Mesodermal cell (in vitro differentiated cells): ENCODE data around the gene CYP2R1.
"Not testable (repeated sequence)": the region's sequence is repeated elsewhere in the genome, so short reads cannot be mapped to it uniquely, and the experiment has no call there.

Source experiments
- H3K27ac ChIP-seq: 2 replicates; pipeline ENCODE4 v1.7.0; 2013; ENCODE audit warnings: mild to moderate bottlenecking, low read depth, low read length, moderate library complexity; ENCODE audit not compliant: severe bottlenecking
- H3K36me3 ChIP-seq: 2 replicates; pipeline ENCODE4 v1.7.1; 2013; ENCODE audit warnings: mild to moderate bottlenecking, low read length, moderate library complexity; ENCODE audit not compliant: control insufficient read depth, insufficient read depth
- H3K4me1 ChIP-seq: one replicate; pipeline ENCODE4 v1.7.1; 2013; ENCODE audit warnings: mild to moderate bottlenecking, low read length; ENCODE audit not compliant: insufficient read depth, control insufficient read depth, poor library complexity, severe bottlenecking
- H3K4me3 ChIP-seq: 2 replicates; pipeline ENCODE4 v1.7.0; 2013; ENCODE audit warnings: low read length, control low read depth, mild to moderate bottlenecking; ENCODE audit not compliant: insufficient read depth, poor library complexity, severe bottlenecking; ENCODE audit errors: extremely low read depth
- H3K9me3 ChIP-seq: 2 replicates; pipeline ENCODE4 v1.7.1; 2013; ENCODE audit warnings: mild to moderate bottlenecking, low read length, moderate library complexity; ENCODE audit not compliant: control insufficient read depth
- WGBS, 2 experiments: methylation state at CpG; one replicate each; pipeline ENCODE4 v1.1.5; 2013; ENCODE audit warnings: missing lambda C conversion rate in 2 of 2; ENCODE audit not compliant: insufficient coverage in 2 of 2; 5-methylcytosine and 5-hydroxymethylcytosine counted together

Gene CYP2R1

DNA sequence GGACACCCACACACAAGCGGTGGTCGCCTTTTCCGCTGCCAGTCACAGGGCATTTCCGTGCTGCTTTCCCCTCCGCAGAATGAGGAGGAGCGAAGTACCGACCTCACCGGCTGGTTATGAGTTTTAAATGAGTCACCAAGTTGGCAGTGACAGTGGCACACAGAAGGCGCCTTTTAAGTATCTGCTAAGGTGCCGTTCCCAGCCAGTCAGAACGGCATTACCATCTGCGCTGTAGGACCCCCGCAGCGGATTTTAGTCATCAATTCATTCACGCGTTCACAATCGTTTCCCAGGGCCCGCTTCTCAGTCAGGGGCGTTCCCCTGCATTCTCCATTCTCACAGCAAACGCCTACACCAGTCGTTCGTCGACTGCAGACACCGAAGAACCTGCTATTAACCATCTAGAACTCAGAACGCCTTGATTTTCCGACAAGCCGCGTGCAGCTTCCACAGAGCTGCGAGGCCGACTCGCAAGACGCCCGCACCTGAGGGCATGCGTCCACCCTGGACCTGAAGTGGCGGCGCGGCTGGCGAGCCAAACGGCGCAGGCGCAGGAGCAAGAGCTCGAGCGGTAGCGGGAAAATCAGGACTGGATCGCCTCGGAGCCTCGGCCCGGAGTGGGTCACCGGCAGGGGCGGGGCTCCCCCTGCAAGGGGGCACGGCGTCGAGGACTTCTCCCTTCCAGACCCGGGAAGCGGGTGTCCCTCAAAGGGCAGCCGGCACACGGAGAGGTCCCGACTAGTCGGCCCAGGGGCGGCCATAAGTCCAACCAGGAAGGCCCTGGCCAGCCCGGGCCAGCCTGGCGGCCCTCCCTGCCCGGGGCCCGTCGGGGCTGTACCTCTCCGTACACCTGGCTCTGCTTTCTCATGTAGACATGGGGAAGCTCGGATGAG is 642 bp downstream of the CYP2R1 start:
- H3K36me3 ChIP-seq, result no peaks in the 10 kb centered on the region
- peak overlapping the region; percentile 70 for H3K4me3 ChIP-seq
- peak overlapping the region; percentile 68 for H3K27ac ChIP-seq
- no peaks in the 10 kb centered on the region for H3K9me3 ChIP-seq
- H3K4me1 ChIP-seq, result no peaks in the 10 kb centered on the region
- WGBS, 2 experiments, result 2% methylated on average over 66 to 67 of the region's 67 CpGs

DNA sequence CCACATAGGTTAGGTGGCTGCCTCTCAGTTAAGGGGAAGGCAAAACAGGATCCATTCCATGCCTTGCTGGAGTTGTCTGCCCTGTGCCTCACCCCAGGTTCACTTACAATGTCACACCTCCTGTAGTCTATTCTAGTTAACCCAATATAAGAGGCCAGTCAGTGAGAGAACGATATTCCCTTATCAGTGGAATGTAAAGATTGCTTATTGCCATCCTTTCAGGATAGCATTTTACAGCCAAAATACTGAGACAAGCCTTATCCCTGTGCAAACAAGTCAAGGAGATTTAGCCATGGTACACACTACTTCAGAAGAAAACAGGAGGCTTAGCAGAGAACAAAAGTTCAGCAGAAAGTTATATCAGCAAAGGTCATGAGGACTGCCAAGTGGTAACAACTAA is 5.5 kb downstream of the CYP2R1 start:
- Histone ChIP-seq H3K36me3 (no peaks in the 10 kb centered on the region), H3K4me3 (no peak overlapping the region), H3K4me1 (no peaks in the 10 kb centered on the region), H3K9me3 (no peaks in the 10 kb centered on the region), H3K27ac (no peak overlapping the region)
- WGBS, 2 experiments, result no CpG with 5 or more reads among the region's 1 CpG

DNA sequence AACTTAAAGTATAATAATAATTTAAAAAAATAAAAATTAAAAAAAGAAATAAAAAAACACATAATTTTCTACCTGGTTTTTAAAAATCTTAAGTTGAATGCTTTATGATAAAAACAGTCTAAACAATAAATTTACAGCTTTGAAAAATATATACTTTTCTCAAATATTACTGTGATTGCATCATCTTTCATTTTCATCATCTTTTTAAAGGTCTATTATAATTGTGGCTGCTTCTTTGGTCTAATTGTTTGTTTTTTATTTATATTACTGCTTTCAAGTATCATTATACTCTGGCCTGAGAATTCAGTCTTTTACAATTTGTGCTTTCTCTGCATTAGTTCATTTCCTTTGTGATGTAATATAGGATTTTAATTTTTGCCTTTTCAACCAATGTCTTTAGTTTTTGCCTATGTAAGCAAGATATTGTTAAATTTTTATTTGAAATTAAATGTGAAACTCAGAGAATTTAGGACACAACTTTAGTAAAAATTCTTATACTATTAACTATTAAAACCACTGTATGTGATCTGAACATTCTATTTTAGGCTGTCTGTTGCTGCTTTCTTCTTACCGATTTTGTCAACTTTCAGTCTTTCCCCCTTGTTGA is 7.3 kb downstream of the CYP2R1 start:
- H3K36me3 ChIP-seq, result peaks cover 5% of the 10 kb centered on the region
- 100% methylated on average over 1 of the region's 1 CpG for WGBS, 2 experiments
- H3K4me3 ChIP-seq, result no peak overlapping the region
- no peaks in the 10 kb centered on the region for H3K9me3 ChIP-seq
- no peaks in the 10 kb centered on the region for H3K4me1 ChIP-seq
- no peak overlapping the region for H3K27ac ChIP-seq

DNA sequence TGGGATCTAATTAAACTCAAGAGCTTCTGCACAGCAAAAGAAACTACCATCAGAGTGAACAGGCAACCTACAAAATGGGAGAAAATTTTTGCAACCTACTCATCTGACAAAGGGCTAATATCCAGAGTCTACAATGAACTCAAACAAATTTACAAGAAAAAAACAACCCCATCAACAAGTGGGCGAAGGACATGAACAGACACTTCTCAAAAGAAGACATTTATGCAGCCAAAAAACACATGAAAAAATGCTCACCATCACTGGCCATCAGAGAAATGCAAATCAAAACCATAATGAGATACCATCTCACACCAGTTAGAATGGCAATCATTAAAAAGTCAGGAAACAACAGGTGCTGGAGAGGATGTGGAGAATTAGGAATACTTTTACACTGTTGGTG is 8.3 kb downstream of the CYP2R1 start:
- not testable (repeated sequence) for H3K4me3 ChIP-seq, H3K4me1 ChIP-seq, H3K27ac ChIP-seq, H3K36me3 ChIP-seq, H3K9me3 ChIP-seq
- WGBS, 2 experiments, result no CpG with 5 or more reads among the region's 1 CpG

DNA sequence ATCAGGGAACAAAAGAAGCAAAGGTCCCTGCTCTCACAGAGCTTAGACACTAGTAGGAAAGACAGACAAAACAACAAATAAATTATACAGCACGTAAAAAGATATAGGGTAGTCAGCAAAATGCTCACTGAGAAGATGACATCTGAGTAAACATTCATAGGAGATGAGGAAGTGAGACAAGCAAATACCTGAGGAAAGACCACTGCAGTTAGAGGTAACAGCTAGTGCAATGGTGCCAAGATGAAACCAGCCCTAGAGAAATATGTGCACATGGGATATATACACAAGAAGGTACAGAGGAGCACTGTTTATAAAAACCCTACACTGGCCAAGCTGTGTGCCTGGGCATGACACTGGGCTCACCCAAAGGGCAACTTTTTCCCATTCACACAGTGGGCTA is 9.8 kb downstream of the CYP2R1 start:
- 100% methylated on average over 1 of the region's 1 CpG for WGBS, 2 experiments
- Histone ChIP-seq H3K27ac (no peak overlapping the region), H3K36me3 (peaks cover 11% of the 10 kb centered on the region), H3K4me1 (no peaks in the 10 kb centered on the region), H3K9me3 (no peaks in the 10 kb centered on the region), H3K4me3 (no peak overlapping the region)

DNA sequence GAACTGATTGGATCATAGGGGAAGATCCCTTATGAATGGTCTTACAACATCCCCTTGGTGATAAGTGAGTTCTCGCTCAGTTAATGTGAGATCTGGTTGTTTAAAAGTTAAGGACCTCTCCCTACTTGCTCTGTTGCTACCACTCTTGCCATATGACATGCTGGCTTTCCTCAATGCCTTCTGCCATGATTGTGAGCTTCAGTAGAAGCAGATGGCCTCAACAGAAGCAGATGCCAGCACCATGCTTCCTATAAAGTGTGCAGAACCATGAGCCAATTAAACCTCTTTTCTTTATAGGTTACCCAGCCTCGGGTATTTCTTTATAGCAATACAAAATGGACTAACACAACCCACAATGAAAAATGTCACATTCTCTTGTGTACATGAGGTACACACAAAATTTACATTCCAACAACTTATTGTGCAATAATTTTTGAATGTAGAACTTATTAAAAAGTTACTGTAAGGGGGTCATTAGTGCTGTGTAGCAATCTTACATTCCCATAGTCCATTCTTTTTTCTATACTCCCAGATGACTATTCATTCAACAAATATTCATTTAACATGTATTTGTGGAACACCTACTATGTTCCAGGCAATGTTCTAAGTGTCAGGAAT is 10.3 kb downstream of the CYP2R1 start:
- Histone ChIP-seq H3K4me1 (no peaks in the 10 kb centered on the region), H3K4me3 (no peak overlapping the region), H3K27ac (no peak overlapping the region), H3K9me3 (no peaks in the 10 kb centered on the region), H3K36me3 (peaks cover 11% of the 10 kb centered on the region)
- 83% methylated on average over 1 of the region's 2 CpGs; no CpG with 5 or more reads in 1 of the 2 experiments for WGBS, 2 experiments

DNA sequence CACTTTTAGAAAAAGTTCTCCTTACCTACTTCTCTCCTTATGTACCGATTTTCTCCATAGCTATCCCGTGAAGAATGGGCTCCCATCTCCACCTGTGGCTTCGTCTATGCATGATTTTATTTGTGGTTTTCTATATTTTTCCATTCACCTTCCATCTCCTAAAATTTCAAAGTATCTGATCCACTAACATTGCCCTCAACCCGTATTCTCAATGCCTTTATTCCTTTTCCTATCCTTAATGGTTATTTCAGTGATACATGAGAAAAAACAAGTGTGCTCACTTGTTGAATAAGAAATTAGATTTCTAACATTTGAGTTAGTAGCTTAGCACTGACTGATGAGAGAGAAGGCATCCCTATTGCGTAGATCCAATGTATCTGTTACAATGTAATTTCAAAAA is 16.9 kb downstream of the CYP2R1 start:
- Histone ChIP-seq H3K36me3 (peaks cover 12% of the 10 kb centered on the region), H3K9me3 (no peaks in the 10 kb centered on the region), H3K4me3 (no peak overlapping the region), H3K27ac (no peak overlapping the region), H3K4me1 (no peaks in the 10 kb centered on the region)
- WGBS, 2 experiments, result 90 to 100% methylated on average over 2 of the region's 5 CpGs

DNA sequence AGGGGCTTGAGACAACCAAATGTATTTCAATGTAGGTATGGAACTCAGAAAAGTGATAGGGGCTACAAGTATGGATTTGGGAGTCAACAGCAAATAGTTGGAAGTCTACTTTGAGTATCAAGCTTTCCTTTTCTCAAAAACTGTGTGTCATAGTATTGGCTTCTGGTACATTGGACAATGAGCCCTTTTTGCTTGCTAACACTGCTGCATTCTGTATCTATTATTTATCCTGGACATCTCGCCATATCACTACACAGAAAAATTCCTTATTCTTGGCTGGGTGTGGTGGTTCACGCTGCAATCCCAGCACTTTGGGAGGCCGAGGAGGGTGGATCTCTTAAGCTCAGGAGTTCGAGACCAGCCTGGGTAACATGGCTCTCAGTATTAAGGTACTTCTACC is 18.4 kb downstream of the CYP2R1 start:
- 100% methylated on average over 2 of the region's 4 CpGs; no CpG with 5 or more reads in 1 of the 2 experiments for WGBS, 2 experiments
- Histone ChIP-seq H3K27ac (no peak overlapping the region), H3K4me3 (no peak overlapping the region), H3K36me3 (peaks cover 9% of the 10 kb centered on the region), H3K4me1 (no peaks in the 10 kb centered on the region), H3K9me3 (no peaks in the 10 kb centered on the region)

DNA sequence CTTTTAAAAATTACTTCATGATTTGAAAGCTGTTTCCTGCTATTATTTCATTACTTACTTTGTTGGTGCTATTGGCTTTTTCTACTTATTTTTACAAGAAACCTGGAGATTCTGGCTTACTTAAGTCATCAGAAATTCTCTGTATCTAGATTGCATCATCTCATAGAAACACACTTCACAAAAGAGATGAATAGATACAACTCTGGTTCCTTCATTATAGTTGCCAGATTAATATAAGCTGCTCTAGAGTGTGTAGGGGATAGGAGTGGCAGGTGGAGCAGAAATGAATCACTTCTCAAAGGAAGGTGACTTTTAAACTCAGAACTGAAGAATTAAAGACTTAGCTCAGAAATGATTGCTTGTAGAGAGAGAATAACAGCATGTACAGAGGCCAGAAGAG is 20.0 kb downstream of the CYP2R1 start:
- Histone ChIP-seq H3K36me3 (peaks cover 3% of the 10 kb centered on the region), H3K4me3 (no peak overlapping the region), H3K27ac (no peak overlapping the region), H3K9me3 (no peaks in the 10 kb centered on the region), H3K4me1 (no peaks in the 10 kb centered on the region)

DNA sequence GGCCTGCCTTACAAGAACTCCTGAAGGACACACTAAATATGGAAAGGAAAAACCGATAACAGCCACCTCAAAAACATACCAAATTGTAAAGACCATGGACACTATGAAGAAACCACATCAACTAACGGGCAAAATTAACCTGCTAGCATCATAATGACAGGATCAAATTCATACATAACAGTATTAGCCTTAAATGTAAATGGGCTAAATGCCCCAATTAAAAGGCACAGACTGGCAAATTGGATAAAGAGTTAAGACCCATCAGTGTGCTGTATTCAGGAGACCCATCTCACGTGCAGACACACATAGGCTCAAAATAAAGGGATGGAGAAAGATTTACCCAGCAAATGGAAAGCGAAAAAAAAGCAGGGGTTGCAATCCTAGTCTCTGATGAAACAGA is 28.3 kb downstream of the CYP2R1 start:
- H3K27ac ChIP-seq, H3K9me3 ChIP-seq, H3K4me3 ChIP-seq, H3K36me3 ChIP-seq, H3K4me1 ChIP-seq: not testable (repeated sequence)
- WGBS, 2 experiments, result 100% methylated on average over 1 of the region's 4 CpGs; no CpG with 5 or more reads in 1 of the 2 experiments

DNA sequence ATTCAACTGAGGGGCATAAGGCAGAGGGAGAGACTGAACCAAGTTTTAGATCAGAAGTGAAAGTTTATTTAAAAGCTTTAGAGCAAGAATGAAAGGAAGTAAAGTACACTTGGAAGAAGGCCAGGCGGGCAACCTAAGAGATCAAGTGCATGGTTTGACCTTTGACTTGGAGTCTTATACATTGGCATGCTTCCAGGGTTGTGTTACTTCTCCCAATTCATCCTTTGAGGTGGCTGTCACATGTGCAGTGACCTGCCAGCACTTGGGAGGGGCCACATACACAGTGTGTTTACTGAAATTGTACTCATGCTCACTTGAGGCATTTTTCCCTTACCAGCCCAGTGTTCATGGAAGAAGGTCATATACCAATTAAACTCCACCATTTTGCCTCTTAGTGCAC is 30.4 kb downstream of the CYP2R1 start:
- H3K9me3 ChIP-seq, result no peaks in the 10 kb centered on the region
- H3K4me1 ChIP-seq, result no peaks in the 10 kb centered on the region
- H3K36me3 ChIP-seq, result no peaks in the 10 kb centered on the region
- WGBS, 2 experiments, result 78 to 94% methylated on average over 1 of the region's 1 CpG
- no peak overlapping the region for H3K4me3 ChIP-seq
- no peak overlapping the region for H3K27ac ChIP-seq
